HG03103 (cell line): ENCODE data around the gene NOL6.
"Not testable (repeated sequence)": the region's sequence is repeated elsewhere in the genome, so short reads cannot be mapped to it uniquely, and the experiment has no call there.

ENCODE experiments used
- ATAC-seq: cut with Tn5 transposase; IDR thresholded peaks from one replicate; pipeline ENCODE4 v1.9.1; 2021; ENCODE audit warnings: low read depth; ENCODE audit not compliant: unreplicated experiment

Gene NOL6

DNA sequence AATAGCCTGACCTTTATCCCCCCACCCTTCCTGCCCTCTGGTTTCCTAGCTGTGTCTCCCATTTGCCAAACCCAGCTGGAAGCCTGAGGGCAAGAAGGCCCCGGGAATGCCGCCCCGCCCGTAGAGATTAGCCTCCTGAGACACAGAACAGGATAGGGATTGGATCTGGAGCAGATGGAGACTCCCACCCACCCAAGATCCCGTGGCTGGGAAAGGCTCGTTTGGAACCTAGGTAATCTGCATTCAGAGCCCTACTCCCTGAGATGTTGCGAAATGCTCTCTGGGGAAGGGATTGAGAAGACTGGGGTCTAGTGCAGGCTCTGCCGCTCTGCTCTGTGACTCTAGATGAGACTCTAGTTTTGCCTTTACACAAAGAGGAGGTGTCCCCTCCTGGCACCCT, 37.3 kb downstream of the NOL6 start:
- no peak for ATAC-seq

DNA sequence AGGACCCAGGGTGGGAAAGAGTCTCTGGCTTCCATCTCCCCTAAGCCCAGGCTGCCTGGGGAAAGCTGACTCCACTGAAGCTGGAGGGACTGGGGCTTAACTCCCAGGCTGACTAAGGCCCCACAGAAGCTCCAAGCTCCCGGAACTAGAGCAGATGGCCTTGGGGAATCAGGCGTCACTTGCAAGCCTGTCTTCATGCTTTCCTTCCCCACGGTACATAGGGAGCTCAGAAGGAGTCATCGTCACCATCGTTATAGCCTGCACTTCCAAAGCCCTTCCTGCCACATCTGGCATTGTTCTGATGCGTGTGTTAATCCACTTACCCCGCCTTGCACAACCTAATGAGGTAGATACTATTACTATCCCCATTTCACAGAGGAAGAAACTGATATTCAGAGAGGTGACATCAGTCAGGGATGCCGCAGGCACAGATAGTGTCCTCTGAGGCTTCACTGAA, 37.9 kb downstream of the NOL6 start:
- no peak for ATAC-seq

DNA sequence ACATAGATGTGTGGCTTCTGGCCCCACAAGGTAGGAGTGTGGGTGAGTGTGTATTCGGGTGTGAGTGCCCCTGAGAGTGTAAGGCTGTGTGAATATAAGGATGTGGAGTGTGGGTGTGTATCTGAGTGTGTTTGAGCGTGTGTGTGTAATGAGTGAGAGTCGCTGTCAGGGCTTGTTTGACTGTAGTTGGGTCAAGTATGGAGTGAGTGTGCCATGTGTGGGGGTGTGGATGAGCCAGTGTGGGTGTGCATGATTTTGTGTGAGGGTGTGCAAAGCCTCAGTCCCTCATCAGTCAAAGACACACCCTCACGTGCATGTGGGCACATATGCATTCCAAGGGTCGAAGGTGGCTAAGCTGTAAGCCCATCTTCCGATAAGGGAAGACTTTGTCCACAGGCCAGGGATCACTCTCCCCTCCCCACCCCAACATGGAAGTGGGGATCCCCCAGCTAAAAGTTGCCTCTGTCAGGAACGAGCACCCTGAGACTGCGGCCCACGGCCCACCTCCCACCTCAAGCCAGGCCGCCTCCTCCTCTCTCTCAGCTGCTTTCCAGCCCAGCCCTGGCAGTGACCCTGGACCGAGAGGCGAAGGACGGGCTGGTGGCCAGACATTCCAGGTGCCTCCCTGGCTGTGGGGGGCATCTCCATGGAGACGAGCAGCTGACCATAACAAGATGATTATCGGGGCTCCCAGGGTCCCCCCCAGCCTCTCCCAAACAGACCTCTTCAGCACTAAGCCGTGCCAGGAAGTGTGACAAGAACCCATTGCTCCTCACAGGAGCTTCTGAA, 39.2 kb downstream of the NOL6 start:
- ATAC-seq: no peak

DNA sequence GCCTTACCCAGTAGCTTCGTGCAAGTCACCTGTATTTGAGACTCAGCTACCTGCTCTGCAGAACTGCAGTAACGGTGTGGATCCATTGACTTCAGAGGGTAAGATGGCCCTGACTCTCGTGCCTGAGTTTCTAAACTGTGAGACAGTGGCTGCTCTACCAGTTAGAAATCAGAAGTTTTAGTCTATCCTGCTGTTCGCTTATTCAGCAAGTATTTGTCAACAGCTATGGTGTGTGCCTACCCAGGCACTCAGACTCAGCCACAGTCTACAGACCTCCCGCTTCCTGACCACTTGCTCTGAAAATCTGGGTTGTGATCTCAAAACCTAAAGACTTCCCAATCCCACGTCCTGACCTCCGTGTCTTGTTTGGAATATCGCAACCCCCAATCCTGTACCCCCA, 39.9 kb downstream of the NOL6 start:
- no peak for ATAC-seq

DNA sequence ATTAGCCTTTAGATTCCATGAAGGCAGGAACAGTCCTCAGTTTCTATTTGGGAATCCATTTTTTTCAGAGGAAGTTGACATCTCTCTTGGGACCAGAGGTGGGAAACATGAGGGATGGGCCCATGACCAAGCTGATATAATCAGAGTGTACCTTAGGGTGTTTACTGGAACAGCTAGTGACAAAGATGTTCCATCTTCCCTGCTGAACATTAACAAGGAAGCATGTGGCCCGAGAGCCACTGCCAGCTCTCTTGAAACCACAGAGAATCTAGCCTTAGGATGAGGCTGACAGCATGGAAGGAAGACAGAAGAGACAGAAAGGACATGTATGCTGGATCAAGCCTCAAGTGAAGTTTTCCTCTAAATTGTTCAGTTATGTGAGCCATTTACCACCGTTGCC, 42.3 kb downstream of the NOL6 start:
- ATAC-seq: no peak

DNA sequence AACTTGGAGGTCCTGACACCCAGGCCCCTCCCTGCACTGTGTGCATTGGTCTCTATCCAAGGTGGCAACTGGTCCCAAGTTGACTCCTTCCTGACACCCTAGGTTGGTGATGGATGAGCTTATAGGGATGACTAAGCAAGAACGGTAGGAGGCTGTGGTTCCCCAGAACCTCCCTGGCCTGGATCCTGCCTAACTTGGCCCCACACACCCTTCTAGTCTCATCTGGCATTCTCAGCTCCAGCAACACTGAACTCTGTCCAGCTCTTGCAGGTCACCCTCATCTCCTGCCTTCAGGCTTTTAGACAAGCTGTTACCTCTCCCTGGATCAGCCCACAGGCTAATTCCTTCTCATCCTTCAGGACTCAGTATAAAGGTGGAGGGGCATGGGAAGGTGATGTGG, 42.8 kb downstream of the NOL6 start:
- ATAC-seq: no peak

DNA sequence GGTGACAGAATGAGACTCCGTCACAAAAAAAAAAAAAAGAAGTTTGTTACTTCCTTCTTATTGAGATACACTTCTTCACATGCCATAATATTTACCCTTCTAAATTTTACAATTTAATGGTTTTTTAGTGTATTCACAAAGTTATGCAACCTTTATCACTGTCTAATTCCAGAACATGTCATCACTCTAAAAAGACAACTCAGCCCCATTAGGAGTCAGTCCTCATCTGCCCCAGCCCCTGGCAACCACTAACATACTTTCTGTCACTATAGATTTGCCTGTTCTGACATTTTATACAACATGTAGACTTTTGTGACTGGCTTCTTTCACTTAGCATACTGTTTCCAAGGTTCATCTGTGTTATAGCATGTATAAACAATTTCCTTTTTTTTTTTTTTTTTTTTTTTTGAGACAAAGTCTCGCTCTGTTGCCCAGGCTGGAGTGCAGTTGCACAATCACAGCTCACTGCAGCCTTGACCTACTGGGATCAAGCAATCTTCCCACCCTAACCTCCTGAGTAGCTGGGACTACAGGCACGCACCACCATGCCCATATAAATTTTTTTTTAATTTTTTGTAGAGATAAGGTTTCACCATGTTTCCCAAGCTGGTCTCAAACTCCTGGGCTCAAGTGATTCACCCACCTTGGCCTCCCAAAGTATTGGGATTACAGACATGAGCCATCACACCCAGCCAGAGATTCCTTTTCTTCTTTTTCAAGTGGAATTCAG, 44.3 kb downstream of the NOL6 start:
- ATAC-seq: no peak

DNA sequence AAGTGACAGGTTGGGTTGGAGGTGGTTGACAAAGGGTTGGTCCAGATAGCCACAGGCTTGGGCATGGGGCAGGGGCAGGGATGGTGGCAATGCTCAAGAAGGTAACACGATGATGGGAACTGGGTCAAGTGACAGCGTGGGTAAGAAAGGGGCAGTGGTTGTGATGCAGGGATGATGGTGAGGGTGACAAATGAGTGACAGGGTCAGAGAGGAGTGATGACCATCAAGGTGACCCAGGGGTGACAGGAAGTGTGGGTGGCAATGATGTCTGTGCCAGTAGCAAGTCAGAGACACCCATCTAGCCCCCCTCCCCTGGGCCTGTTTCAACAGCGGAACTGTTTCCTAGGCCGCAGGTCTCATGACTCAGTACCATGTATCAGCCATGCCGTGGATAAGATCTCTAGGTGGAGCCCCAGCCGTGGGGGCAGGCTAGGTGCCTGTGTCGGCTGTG, 46.9 kb downstream of the NOL6 start:
- ATAC-seq: no peak

DNA sequence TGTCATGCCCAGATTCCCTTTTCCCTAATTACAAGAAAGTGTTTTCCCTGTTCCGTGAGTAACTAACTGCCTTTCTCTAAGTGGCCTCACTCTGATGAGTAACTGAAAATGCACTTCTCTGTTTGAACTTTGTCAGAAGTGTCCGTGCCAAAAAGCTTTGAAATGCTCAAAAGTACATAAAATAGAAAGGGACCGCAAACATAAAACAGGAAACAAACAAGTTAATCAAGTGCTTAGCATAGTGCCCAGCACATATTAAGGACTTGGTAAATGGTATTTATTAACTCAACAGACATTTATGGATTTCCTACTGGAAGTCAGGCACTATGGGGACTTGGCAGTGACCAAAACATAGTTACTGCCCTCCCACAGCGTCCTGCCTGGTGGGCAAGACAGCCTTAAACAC, 48.6 kb downstream of the NOL6 start:
- ATAC-seq: no peak

DNA sequence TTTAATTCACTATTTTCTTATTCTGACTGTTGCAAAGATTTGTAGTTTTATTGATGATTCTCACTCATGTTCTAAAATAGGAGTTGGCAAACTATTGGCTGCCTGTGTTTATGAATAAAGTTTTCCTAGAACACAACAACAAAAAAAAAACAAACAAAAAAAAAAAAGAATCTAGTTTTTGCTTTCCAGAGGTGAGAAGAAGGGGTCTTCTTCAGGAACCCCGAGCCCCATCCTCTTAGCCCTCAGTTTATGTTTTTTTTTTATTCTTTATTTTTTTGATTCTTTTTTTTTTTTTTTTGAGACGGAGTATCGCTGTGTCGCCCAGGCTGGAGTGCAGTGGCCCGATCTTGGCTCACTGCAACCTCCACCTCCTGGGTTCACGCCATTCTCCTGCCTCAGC, 49.2 kb downstream of the NOL6 start:
- not testable (repeated sequence) for ATAC-seq

DNA sequence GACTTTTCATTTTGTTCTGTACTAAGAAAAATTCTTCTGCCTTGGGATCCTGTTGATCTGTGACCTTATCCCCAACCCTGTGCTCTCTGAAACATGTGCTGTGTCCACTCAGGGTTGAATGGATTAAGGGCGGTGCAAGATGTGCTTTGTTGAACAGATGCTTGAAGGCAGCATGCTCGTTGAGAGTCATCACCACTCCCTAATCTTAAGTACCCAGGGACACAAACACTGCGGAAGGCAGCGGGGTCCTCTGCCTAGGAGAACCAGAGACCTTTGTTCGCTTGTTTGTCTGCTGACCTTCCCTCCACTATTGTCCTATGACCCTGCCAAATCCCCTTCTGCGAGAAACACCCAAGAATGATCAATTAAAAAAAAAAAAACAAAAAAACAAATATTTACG, 49.7 kb downstream of the NOL6 start:
- not testable (repeated sequence) for ATAC-seq

DNA sequence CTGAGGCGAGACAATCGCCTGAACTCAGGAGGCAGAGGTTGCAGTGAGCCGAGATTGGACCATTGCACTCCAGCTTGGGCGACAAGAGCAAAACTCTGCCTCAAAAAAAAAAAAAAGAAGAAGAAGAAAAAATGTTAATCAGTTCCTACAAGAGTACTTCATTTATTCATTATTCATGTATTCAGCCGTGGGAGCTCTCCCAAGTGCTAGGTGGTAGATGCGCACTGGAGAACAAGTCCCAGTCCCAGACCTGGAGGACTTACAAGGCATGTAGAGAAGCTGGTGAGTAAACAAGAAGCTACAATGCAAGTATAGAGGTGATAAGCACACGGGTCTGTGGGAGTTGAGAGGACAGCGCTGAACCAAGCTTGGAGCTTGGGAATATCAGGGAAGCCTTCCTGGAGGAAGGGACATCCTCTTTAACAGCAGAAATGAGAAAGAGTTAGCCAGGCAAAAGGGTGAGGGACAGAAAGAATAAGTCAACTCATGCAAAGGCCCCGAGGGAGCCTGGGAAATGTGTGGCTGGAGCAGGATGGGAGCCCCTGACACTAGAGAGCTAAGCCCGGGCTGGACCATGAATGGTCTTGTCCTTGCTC, 53.9 kb downstream of the NOL6 start:
- ATAC-seq: no peak

DNA sequence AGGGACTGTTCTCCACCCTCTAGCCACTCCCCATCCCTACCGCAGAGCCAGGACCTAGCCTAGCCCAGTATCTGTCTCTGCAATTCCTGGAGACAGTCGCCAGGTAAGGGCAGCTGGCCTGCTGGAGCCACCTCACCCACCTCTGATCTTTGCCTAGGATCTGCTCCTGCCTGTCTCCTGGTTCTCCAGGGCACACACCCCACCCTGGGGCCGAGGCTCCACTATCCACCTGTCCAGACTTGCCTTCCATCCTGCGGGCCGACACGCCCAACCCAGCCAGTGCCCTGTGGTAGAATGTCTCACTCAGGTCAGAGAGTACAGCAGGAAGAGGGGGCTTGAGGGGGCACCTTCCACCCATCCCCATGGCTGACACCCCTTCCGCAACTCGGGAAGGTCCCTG, 55.6 kb downstream of the NOL6 start:
- no peak for ATAC-seq

DNA sequence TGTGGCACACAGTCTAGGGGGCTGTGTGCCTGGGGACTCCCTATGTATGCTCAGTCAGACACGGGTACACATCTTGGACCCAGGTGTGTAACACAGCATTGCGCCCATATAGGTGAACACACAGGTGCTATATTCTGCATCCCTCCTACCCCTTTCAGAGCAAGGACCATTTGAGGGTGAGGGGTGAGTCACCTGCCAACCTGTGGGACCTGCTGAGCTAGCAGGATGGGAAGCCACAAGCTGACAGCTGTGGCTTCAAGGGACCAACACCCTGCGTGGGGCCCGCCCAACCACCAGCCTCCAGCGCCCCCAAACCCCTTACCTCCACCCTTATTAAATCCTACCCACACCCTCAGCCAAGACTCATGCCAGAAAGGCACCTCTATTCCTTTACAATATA, 56.7 kb downstream of the NOL6 start:
- no peak for ATAC-seq

DNA sequence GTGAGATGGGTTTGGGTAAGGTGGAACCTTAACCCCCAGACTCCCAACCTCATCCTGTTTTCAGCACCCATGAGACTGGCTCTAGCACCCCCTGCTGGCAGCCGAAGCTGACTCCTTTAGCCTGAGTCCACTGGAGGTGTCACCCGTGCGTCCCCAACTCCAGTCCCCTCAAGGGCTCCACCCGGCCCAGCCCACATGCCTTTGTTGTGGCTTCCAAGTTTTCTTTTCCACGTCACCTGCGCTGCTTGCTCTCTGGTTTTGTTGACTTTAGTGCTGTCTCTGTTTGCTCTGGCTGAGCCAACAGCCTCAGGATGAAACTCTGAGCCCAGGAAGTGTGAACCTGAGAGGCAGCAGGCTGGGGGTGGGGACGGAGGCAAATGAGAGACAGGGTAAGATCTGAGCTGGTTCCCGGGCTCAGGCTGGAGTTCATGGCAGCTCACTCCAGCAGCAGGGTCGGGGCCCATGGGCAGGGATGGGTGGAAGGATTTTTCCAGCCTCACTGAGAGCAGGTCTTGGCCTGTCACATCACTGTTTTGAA, 58.2 kb downstream of the NOL6 start:
- no peak for ATAC-seq

DNA sequence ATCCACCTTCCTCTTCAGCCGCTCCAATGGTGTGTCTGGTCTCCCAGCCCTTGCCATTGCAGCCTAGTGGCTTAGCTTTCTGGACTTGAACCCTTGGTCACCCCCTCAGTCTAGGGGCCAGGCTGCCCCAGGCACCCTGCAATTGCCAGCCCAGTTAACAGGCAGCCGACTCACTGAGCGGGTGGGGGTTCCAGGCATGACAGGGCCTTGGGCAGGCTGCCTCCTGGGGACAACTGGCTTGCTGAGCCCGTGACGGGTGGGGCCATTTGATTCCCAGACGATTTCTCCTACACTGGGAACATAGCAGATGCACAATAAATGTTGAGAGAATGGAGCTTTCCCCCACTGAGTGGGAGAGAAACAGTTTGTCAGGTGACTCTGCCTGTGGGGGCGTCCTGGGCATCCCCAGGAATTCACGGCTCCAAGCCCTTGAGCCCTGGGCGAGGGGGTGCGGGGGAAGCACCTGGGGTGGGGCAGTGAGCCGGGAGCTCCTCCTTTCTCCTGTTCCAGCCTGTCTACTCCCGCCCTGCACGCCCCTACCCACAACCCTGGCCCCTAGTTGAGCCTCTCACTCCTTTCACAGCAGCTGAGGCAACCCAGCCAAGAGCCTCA, 58.7 kb downstream of the NOL6 start:
- ATAC-seq: no peak

DNA sequence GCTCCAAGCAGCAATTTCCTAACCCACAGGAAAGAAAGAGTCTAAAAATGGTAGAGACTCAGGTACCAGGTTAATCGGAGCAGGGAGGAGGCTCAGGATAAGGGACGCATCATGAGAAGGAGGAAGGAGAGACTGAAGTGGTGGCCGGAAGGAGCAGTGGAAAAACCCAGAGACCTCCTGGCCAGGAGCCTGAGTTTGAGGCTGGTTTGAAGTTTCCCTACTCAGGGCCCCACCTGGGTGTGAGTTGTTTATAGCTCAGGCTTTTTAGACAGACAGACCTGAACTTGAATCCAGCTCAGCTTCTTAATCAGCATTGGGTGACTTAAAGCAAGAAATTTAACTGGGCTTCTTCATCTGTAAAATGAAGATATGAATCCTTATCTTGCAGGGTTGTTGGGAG, 59.5 kb downstream of the NOL6 start:
- no peak for ATAC-seq
